HG03460 (cell line): ENCODE data around the gene VGLL2.

Experiments used
- ATAC-seq: cut with Tn5 transposase; IDR thresholded peaks from one replicate; pipeline ENCODE4 v1.9.1; 2021; ENCODE audit not compliant: unreplicated experiment

Gene VGLL2

GRCh38 chr6:117311726-117312125 is 46.4 kb downstream of the VGLL2 start:
- ATAC-seq: no peak

DNA sequence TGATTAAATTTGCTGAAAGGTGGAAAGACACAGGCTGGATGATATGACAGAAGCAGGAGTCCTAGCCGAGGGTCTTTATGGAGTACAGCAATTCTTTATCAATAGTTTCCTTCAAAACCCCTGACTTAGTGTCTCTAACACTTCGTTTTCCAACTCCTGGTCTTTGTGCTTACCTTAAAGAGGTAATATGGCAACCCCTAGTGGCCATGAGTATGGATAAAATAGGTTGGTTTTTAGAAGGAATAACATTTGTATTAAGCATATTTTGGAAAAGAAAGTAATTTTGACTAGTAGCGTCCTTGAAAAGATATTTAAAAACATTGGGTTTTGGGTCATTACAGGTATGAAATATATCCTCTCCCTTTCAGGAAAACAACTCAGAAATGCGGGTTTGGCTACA is 51.9 kb downstream of the VGLL2 start:
- ATAC-seq: no peak
